GM18858 (cell line): ENCODE data around the gene PARP15.
A peak's percentile ranks its signal among the peaks of the same experiment; 100 is the strongest.
"Not testable (repeated sequence)": the region's sequence is repeated elsewhere in the genome, so short reads cannot be mapped to it uniquely, and the experiment has no call there.

ENCODE experiments used
- ATAC-seq: cut with Tn5 transposase; IDR thresholded peaks from one replicate; pipeline ENCODE4 v1.9.1; 2021; ENCODE audit not compliant: unreplicated experiment

Gene PARP15

GRCh38 chr3:122612696-122613095, 35.2 kb downstream of the PARP15 start:
- ATAC-seq, result no peak

GRCh38 chr3:122615303-122615702, 37.9 kb downstream of the PARP15 start:
- ATAC-seq, result no peak

GRCh38 chr3:122618614-122619013, 41.2 kb downstream of the PARP15 start:
- ATAC-seq, result no peak

- no peak for ATAC-seq
These were observed 41.6 kb downstream of the PARP15 start for GRCh38 chr3:122619040-122619439.

- ATAC-seq, result no peak
These were observed 42.9 kb downstream of the PARP15 start for GRCh38 chr3:122620399-122620798.

GRCh38 chr3:122621112-122621511, 43.7 kb downstream of the PARP15 start:
- ATAC-seq, result peak; percentile 42

GRCh38 chr3:122623031-122623829, 45.8 kb downstream of the PARP15 start:
- ATAC-seq, result no peak

- ATAC-seq, result no peak
These were observed 49.2 kb downstream of the PARP15 start for GRCh38 chr3:122626515-122627180.

GRCh38 chr3:122627301-122627700, 49.9 kb downstream of the PARP15 start:
- ATAC-seq, result no peak

GRCh38 chr3:122628567-122628966, 51.1 kb downstream of the PARP15 start:
- no peak for ATAC-seq

GRCh38 chr3:122629763-122630162, 52.3 kb downstream of the PARP15 start:
- no peak for ATAC-seq

- ATAC-seq, result no peak
These were observed 58.3 kb downstream of the PARP15 start for GRCh38 chr3:122635789-122636188.

- no peak for ATAC-seq
These were observed 59.2 kb downstream of the PARP15 start for GRCh38 chr3:122636697-122637096.

GRCh38 chr3:122640437-122640999, 63.1 kb downstream of the PARP15 start:
- ATAC-seq, result no peak

GRCh38 chr3:122642935-122643334, 65.5 kb downstream of the PARP15 start:
- peak; percentile 82 for ATAC-seq

GRCh38 chr3:122646146-122646988, 68.9 kb downstream of the PARP15 start:
- no peak for ATAC-seq

- ATAC-seq, result not testable (repeated sequence)
These were observed 73.9 kb downstream of the PARP15 start for GRCh38 chr3:122651233-122651907.

- not testable (repeated sequence) for ATAC-seq
These were observed 74.5 kb downstream of the PARP15 start for GRCh38 chr3:122651962-122652361.

- ATAC-seq, result not testable (repeated sequence)
These were observed 80.9 kb downstream of the PARP15 start for GRCh38 chr3:122658336-122658735.

GRCh38 chr3:122660297-122660974, 83.0 kb downstream of the PARP15 start:
- no peak for ATAC-seq
